SJSA1 (cell line): ENCODE results near the gene THAP4. TPM values are rescaled to one million over a fixed set of nuclear protein-coding genes. Genes with fewer than 3 reads are reported as not detected.

Experiments
- DNase-seq, 2 experiments: peaks; one replicate each; pipeline ENCODE4 v3.0.0-alpha.2; 2015 to 2020; ENCODE audit warnings: low spot score in 2 of 2, low read depth in 1 of 2
- H3K27ac ChIP-seq: fragments of 250-450 bp; sonication (Bioruptor Pico); 2 replicates; pipeline ENCODE4 v1.5.1; 2020; ENCODE audit warnings: mild to moderate bottlenecking, moderate library complexity
- H3K27me3 ChIP-seq: fragments of 250-450 bp; sonication (Bioruptor Pico); replicated peaks from 2 replicates; pipeline ENCODE4 v1.5.1; 2020; ENCODE audit warnings: mild to moderate bottlenecking, moderate library complexity
- H3K36me3 ChIP-seq: fragments of 250-450 bp; sonication (Bioruptor Pico); 2 replicates; pipeline ENCODE4 v1.5.1; 2020; ENCODE audit warnings: mild to moderate bottlenecking
- H3K4me1 ChIP-seq: fragments of 250-450 bp; sonication (Bioruptor Pico); replicated peaks from 2 replicates; pipeline ENCODE4 v1.6.1; 2021; ENCODE audit warnings: mild to moderate bottlenecking
- H3K4me3 ChIP-seq: fragments of 250-450 bp; sonication (Bioruptor Pico); 2 replicates; pipeline ENCODE4 v1.5.1; 2020; ENCODE audit warnings: mild to moderate bottlenecking
- H3K9me3 ChIP-seq: fragments of 250-450 bp; sonication (Bioruptor Pico); replicated peaks from 2 replicates; pipeline ENCODE4 v1.5.1; 2020; ENCODE audit warnings: mild to moderate bottlenecking
- total RNA-seq: library from RNA; depleted of rRNA; stranded (reverse); fragments of >200 nt; shearing (Covaris generic); gene quantifications from 2 replicates; pipeline ENCODE4 v1.2.3, GENCODE V29; 2014

The THAP4 gene
- total RNA-seq, 1 experiment from 2014 or later, result 50.3 TPM

DNA sequence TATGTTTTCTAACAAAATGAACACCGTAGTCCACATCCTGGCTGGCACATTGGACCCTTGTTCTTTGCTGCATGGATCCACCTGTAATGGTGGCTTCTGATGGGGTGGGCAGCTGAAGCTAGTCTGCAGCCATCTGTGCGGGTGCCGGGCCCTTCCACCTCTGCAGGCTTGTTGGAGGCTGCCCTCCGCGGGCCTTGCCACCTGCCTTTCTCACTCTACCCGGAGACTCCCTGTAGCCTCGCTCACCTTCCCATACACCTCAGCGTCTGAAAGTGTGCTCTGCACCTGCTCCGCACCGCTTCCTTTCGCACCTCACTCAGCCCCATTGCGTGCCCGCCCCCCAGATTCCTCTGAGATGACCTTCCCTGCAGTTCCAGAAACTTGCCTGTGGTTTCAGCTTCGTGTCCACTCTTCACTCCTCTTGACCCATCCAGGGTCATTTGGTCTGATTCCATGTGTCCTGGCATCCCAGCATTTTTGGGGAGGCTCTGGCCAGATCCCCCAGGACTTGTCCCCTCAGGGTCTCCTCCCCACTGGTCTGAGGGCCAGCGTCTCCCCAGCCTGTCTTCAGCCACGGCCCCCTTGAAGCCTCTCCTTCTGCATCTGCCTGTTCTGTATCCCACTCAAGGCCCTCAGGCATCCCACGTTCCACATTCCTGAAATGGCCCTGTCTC lies 18.7 kb upstream of the THAP4 start:
- Histone ChIP-seq H3K4me3 (no peak overlapping the region), H3K27me3 (no peaks in the 10 kb centered on the region), H3K4me1 (no peaks in the 10 kb centered on the region), H3K36me3 (peaks cover 84% of the 10 kb centered on the region), H3K27ac (no peak overlapping the region), H3K9me3 (no peaks in the 10 kb centered on the region)
- DNase-seq, result no peak

DNA sequence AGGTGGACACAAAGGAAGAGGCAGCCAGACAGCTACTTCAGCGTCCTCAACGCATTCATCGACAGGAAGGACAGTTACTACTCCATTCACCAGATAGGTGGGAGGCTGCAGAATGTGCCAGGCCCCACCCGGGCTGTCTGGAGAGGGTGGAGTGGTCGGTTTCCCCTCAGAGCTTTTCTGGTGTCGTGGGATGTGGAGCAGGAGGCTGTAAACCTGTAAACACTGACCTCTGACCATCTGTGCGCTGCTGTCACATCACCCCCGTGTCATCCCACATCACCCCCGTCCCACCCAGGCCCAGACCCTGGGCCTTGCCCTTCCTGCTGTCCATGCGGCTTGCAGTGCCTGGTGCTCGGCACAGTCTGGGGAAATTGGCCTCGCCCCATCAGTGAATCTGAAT lies 17.6 kb upstream of the THAP4 start:
- peaks cover 73% of the 10 kb centered on the region for H3K36me3 ChIP-seq
- no peak overlapping the region for H3K27ac ChIP-seq
- no peak overlapping the region for H3K4me3 ChIP-seq
- no peaks in the 10 kb centered on the region for H3K4me1 ChIP-seq
- no peaks in the 10 kb centered on the region for H3K27me3 ChIP-seq
- no peaks in the 10 kb centered on the region for H3K9me3 ChIP-seq
- no peak for DNase-seq

DNA sequence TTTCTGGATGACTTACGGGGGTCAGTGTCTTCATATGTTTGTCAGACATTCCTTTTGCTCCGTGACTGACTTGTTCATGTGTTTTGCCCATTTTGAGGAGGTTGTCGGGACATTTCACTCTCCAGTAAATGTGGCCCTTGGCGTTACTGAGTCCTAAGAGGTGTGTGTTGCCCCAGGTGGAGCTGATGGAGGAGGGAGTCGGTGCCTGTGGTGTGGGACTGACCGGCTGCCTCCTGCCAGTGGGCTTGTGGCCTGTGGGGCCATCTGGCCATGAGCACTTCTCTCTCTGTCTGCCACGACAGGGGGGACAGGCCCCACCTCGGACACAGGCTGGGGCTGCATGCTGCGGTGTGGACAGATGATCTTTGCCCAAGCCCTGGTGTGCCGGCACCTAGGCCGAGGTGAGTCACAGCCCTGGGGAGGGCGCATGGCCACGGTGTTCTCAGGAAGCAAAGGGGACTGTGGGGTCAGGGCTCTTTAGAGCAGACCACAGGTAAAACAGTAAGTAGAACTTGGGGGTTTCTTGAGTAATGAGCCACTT lies 16.3 kb upstream of the THAP4 start:
- H3K27me3 ChIP-seq, result no peaks in the 10 kb centered on the region
- H3K4me1 ChIP-seq, result no peaks in the 10 kb centered on the region
- H3K9me3 ChIP-seq, result no peaks in the 10 kb centered on the region
- no peak for DNase-seq
- H3K4me3 ChIP-seq, result no peak overlapping the region
- peaks cover 68% of the 10 kb centered on the region for H3K36me3 ChIP-seq
- no peak overlapping the region for H3K27ac ChIP-seq

DNA sequence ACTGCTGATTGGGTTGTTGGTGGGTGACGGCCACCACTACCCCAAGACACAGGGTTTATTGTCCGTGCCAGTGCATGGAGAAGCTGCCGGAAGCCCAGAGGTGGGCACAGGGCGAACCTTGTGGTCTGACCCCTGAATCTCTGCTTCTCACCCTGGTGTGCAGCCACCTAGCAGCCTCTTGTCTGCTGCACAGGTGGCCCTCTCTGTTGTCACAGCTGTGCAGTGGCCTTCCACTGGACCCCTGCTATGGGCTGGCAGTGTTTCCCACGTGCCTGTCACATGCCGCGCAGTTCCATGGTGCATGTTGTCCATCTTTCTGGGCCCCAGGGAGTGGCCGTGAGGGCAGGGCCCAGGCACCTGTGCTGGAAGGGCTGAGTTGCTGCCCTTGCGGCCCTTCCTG lies 15.8 kb upstream of the THAP4 start:
- no peak for DNase-seq
- Histone ChIP-seq H3K4me1 (no peaks in the 10 kb centered on the region), H3K27ac (no peak overlapping the region), H3K36me3 (peaks cover 66% of the 10 kb centered on the region), H3K9me3 (no peaks in the 10 kb centered on the region), H3K4me3 (no peak overlapping the region), H3K27me3 (no peaks in the 10 kb centered on the region)

DNA sequence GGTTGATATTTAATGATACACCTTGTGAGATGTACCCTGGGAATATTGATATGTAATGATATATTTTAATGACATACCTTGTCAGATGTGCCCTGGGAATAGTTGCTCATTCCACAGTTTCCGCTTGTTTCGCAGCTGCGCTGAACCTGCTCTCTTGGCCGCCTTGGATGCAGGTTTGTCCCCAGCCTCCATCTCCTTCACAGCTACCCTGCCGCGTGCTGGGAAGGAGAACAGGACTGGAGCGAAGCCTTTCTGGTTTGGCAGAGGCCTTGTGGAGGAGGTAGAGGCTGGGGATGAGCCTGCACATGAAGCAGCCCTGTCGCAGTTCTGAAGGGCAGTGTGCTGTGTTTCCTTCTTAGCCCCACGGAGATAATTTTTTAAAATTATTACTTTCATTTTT lies 15.2 kb upstream of the THAP4 start:
- Histone ChIP-seq H3K36me3 (peaks cover 61% of the 10 kb centered on the region), H3K4me3 (no peak overlapping the region), H3K4me1 (no peaks in the 10 kb centered on the region), H3K9me3 (no peaks in the 10 kb centered on the region), H3K27me3 (no peaks in the 10 kb centered on the region), H3K27ac (no peak overlapping the region)
- no peak for DNase-seq

DNA sequence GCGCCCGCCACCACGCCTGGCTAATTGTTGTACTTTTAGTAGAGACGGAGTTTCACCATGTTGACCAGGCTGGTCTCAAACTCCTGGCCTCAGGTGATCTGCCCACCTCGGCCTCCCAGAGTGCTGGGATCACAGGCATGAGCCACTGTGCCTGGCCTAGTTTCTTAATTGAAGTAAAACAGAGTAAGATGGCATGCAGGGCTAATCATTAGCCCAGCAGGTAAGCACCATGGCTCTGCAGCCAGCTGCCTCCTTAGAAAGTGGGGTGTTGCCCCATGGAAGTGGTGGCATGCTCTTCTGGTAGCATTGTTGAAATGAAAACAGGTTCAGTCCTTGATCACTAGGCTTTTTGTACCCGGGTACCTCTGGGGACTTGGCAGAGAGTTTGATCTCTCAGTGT lies 13.0 kb upstream of the THAP4 start:
- DNase-seq, result no peak
- peaks cover 3% of the 10 kb centered on the region; the same call in 1 of the 2 replicates for H3K4me1 ChIP-seq
- H3K4me3 ChIP-seq, result no peak overlapping the region
- H3K27ac ChIP-seq, result no peak overlapping the region
- H3K9me3 ChIP-seq, result no peaks in the 10 kb centered on the region
- no peaks in the 10 kb centered on the region for H3K27me3 ChIP-seq
- H3K36me3 ChIP-seq, result peaks cover 50% of the 10 kb centered on the region

DNA sequence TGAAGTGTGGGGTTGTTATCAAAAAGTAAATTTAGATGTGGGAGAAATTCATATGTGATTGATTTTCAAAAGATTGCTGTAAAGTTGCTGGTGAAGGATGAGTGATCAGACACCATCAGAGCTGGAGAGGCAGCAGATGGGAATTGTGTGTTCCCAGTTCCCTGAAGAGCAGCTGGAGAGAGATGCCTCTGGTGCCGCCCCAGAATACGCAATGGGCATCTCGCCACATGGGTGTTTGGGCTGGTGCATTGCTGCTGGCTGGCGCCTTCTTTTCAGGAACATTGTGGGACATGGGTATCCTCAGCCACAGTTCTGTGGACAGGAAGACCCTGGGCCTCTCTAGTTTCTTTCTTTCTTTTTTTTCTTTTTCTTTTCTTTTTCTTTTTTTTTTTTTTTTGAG lies 12.4 kb upstream of the THAP4 start:
- no peak overlapping the region for H3K27ac ChIP-seq
- peaks cover 46% of the 10 kb centered on the region for H3K36me3 ChIP-seq
- H3K9me3 ChIP-seq, result no peaks in the 10 kb centered on the region
- peaks cover 3% of the 10 kb centered on the region; the same call in 1 of the 2 replicates for H3K4me1 ChIP-seq
- no peaks in the 10 kb centered on the region for H3K27me3 ChIP-seq
- no peak for DNase-seq
- no peak overlapping the region for H3K4me3 ChIP-seq

DNA sequence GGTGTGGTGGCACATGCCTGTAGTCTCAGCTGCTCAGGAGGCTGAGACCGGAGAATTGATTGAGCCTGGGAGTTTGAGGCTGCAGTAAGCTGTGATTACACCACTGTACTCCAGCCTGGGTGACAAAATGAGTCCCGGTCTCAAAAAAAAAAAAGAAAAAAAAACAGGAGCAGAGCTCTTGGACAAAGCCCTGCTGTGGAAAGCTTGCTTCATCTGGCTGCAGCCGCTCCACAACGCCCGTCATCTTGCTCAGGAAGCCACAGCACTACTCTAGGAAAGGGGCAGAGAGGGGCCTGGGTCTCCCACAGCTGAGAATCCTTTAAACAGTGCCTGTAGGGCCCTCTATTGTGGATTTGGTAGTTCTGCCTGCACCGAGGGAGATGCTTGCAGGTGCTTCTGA lies 11.5 kb upstream of the THAP4 start:
- Histone ChIP-seq H3K27ac (no peak overlapping the region), H3K9me3 (no peaks in the 10 kb centered on the region), H3K36me3 (peaks cover 48% of the 10 kb centered on the region), H3K4me3 (no peak overlapping the region), H3K27me3 (no peaks in the 10 kb centered on the region), H3K4me1 (peaks cover 3% of the 10 kb centered on the region; the same call in 1 of the 2 replicates)
- no peak for DNase-seq

DNA sequence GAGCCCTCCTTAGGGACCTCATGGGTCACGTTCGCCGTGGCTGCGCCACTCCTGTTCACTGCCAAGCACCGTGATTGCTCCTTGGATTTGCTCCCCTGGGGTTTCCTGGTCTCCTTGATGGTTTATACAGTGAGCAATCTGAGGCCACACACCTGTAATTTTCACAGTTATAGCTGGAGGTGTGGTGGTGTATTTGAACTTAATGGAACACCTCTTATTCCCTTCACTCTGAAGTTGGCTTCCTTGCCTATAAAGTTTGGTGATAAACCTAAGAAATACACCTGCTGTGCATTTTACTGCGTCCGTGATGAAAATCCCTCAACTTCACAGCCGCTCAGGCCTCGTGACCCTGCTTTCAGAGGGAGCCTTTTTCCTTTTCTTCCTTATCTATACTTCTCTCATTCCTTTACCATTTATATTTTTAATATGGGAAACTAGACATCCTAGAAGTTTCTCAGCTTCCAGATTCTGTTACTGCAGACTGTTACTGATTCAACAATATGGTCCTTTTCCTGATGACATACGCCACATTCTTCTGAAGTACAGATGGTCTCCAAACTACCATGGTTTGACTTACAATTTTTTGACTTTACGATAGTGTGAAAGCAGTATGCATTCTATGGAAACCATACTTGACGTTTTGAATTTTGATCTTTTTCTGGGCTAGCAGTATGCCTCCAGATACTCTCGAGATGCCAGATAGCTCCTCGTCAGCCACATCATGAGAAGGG lies 9.1 kb upstream of the THAP4 start:
- Histone ChIP-seq H3K27me3 (no peaks in the 10 kb centered on the region), H3K27ac (no peak overlapping the region), H3K9me3 (no peaks in the 10 kb centered on the region), H3K4me1 (peaks cover 3% of the 10 kb centered on the region; the same call in 1 of the 2 replicates), H3K36me3 (peaks cover 24% of the 10 kb centered on the region), H3K4me3 (no peak overlapping the region)
- DNase-seq, result no peak

DNA sequence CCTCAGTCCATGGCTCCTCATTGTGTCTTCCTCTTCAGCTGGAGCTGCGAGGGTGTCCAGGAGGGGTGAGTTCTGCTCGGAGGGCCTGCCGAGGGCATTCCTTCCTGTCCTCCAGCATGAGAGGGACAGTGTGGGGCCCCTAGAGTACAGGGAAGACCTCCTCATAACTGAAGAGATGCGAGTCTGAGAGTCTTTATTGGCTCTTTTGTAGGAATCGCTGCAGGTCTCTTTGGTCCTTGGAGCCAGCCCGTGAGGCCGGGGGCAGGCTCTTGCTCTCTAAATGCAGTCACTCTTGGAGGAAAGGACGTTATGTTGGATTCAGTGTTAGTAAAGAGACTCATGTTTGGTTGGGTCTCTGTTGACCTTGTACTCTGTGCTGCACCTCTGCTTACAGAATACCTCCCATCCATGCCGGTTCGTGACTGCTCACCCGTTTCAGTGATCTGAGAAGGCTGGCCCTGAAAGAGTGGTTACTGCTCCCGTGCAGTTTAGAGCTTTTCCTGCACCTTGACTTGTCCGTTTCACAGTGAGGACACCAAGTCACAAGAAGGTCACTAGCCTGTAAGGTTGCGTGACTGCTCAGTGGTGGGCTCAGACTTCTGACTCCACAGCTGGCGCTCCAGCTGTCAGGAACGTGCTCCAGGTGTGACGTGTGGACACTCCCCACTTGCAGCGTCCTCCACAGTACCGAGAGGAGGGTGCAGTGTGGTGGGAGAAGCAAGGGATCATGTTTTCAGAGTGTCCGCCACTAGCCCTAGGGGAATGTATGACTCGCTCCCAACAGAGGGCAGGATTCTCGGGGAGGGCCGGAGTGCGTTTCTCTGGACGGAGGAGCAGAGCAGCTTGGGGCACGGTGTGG lies 8.3 kb upstream of the THAP4 start:
- Histone ChIP-seq H3K27me3 (no peaks in the 10 kb centered on the region), H3K36me3 (peaks cover 28% of the 10 kb centered on the region), H3K27ac (no peak overlapping the region), H3K4me1 (peaks cover 3% of the 10 kb centered on the region; the same call in 1 of the 2 replicates), H3K9me3 (no peaks in the 10 kb centered on the region), H3K4me3 (no peak overlapping the region)
- no peak for DNase-seq

DNA sequence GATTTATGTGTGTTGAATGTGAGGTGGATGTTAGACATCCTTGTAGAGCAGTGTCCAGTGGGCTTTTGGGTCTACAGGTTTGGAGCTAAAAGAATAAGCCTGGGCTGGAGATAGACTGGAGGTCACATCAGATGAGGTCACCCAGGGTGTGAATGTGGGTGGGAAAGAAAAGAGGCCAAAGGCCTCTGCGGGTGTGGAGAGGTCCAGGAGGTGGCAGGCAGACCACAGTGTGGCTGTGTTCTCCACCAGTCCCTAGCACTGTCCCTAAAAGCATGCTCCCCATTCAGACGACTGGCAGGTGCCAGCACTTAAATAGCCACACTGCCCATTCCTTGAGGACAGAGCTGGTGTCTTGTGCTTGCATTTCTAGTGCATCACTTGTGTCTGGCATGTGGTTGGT lies 4.7 kb upstream of the THAP4 start:
- H3K27me3 ChIP-seq, result no peaks in the 10 kb centered on the region
- H3K36me3 ChIP-seq, result peaks cover 49% of the 10 kb centered on the region
- no peak overlapping the region for H3K27ac ChIP-seq
- peaks cover 14% of the 10 kb centered on the region for H3K4me1 ChIP-seq
- no peak overlapping the region for H3K4me3 ChIP-seq
- no peak for DNase-seq
- no peaks in the 10 kb centered on the region for H3K9me3 ChIP-seq

DNA sequence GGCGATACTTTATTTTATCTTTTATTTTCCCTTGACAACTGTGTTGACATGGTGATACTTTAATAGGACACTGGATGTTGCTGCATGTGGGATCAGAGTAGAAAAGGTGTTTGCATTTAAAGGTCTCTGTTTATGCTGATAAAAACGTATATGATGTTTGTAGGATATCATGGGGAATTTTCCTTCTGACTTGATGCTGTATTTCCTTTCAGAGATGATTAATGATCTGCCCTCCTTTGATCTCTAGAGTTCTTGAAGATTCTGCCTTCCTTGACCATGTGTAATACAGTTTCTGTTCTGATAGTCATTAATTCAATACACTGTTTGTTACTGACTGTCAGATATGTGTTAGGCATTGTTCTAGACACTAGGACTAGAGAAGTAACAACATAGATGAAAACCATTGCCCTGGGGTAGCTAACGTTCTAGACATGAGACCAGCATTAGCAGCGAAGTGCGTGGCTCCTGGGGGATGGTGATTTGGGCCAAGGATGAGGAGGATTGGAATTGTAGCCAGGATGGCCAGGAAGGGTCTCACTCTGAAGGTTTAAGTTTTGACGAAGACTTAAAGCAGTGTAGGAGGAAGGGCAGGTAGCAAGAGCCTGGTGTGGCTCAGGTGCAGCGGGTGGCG lies 3.3 kb upstream of the THAP4 start:
- Histone ChIP-seq H3K4me3 (no peak overlapping the region), H3K27me3 (no peaks in the 10 kb centered on the region), H3K36me3 (peaks cover 46% of the 10 kb centered on the region), H3K4me1 (peaks cover 20% of the 10 kb centered on the region), H3K27ac (no peak overlapping the region), H3K9me3 (0 out of 2 replicates have a peak, but pooled peaks cover 3% of the 10 kb centered on the region)
- no peak for DNase-seq

DNA sequence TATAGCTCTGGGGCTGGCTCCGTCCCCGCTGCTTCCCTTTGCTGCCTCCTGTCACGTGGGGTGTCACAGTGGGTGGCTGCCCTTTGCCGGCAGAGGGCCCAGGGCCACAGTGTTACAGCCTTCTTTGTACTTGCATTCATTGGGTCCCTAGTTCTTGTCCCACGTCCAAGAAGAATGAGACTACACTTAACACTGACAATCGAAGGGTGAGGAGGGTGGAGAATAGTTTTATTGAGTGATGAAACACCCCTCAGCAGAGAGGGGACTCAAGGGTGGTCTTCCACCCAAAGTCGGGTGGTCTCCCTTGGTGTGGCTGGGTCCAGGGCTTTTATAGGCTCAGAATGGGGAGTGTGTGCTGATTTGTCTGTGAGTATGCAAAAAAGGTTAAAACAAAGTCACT lies 2.4 kb upstream of the THAP4 start:
- peaks cover 48% of the 10 kb centered on the region for H3K36me3 ChIP-seq
- peaks cover 23% of the 10 kb centered on the region for H3K4me1 ChIP-seq

More for the DNA sequence above, 2.4 kb upstream of the THAP4 start:
- H3K9me3 ChIP-seq, result 0 out of 2 replicates have a peak, but pooled peaks cover 3% of the 10 kb centered on the region
- H3K4me3 ChIP-seq, result no peak overlapping the region
- H3K27me3 ChIP-seq, result no peaks in the 10 kb centered on the region
- no peak for DNase-seq
- H3K27ac ChIP-seq, result no peak overlapping the region
